GM18870 (cell line): ENCODE measurements around the gene PTGR1.
A peak's percentile ranks its signal among the peaks of the same experiment; 100 is the strongest.
"Not testable (repeated sequence)": the region's sequence is repeated elsewhere in the genome, so short reads cannot be mapped to it uniquely, and the experiment has no call there.

Source experiments
- ATAC-seq: cut with Tn5 transposase; IDR thresholded peaks from one replicate; pipeline ENCODE4 v1.9.1; 2021; ENCODE audit warnings: moderate library complexity; ENCODE audit not compliant: unreplicated experiment

Gene PTGR1

DNA sequence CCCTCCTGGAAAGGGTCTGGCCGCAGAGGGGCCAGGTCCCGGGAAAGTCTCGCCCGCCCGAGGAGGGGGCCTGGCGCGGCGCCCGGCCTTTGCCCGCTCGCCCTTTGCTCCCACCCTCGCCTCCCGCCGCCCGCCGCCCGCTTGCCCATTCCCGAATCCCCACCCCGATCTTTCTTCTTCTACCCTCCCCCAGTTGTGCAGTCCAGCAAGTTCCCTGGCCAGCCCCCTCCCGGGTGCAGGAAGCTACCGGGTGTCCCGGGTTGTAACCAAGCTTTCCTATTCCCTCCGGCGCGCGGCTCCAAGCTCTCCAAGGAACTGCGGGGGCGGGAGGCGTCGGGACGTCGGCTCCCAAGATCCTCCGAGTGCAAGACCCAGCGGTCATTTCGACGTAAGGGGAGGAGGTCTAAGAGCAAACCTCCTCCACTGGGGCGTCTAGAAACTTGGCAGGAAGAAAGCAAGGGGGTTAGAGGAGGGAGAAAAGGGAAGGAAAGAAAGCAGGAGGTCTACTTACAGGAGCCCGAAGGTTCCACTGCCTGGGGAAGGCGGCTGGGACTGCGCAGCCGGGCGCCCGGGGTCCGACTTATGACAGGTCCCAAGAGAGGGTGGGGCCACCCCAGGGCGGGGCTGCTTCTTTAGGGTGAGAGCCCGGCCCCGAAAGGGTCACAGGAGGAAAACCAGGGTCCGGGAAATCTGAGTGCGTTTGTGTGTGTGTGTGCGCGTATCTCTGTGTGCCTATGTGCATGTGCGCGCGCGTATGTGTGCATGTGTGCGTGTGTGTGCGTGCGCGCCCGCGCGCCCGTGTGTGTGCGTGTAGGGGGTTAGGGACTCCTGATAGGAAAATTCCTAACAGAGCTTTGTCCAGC lies at the start of gene PTGR1:
TSS of gene PTGR1 (minus strand) at position 556 of the 863 bp plus-strand sequence. CDS start 2,225 bp downstream, outside the sequence.
- ATAC-seq = no peak

DNA sequence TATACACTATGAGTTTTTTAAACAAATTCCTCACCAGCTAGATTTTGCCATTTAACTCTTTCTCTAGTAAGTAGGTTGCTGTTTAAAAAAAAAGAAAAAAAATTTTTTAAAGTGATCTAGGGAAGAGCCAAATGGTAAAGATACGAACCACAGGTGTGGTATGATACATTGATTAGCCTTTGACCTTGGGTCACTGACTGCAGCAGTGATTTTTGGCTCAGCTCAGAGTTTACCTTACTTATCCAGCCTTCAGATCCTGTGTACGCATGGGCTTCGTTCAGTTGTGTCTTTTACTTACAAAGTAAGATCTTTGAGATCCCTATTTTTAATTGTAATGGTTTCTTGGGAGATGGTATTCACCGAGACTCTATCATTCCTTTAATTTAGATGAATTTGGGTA lies 49.6 kb upstream of the PTGR1 start:
- ATAC-seq = no peak

DNA sequence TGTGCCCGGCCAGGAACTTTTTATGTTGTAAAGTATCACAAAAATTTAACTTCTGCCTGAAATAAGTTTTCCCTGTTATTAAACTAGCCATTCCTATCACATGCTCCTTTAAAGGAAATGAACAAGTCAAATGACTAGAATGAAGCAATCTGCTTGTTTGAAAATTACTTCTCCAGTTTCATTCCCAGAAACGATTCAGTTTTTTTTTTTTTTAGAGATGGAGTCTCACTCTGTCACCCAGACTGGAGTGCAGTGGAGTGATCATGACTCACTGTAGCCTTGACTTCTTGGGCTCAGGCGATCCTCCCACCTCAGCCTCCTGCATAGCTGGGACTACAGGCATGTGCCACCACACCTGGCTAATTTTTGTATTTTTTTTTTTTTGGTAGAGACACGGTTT lies 48.6 kb upstream of the PTGR1 start:
- no peak for ATAC-seq

DNA sequence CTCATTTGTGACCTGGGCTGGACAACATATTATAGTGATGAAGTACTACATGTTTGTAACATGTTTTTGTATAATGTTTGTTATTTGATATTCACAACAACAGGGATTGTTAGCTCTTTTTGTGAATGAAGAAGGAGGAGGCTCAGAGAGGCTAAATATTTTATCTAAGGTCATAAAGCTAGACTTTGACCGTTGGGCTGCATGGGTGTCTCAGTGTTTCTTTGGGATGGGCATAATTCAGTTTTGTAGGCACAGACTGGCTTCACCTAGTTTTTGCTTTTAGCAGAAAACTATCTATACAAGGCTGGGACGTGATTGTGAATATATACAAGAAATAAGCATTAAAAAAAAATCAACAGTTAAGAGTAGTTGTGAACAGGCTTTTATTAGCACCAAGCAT lies 47.0 kb upstream of the PTGR1 start:
- ATAC-seq = no peak

DNA sequence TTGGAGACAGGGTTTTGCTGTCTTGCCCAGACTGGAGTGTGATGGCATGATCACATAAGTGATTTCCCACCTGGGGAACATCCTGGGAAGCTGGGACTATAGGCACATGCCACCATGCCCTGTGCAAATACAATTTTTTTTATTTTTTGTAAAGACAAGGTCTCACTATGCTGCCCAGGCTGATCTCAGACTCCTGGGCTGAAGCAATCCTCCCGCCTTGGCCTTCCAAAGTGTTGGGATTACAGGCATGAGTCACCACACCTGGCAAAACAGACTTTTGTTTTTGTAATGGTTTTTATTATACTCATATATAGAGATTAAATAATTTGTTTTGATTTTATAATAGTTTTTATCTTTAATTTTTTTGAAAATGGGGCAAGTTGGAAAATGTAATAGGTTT lies 46.4 kb upstream of the PTGR1 start:
- ATAC-seq = no peak

DNA sequence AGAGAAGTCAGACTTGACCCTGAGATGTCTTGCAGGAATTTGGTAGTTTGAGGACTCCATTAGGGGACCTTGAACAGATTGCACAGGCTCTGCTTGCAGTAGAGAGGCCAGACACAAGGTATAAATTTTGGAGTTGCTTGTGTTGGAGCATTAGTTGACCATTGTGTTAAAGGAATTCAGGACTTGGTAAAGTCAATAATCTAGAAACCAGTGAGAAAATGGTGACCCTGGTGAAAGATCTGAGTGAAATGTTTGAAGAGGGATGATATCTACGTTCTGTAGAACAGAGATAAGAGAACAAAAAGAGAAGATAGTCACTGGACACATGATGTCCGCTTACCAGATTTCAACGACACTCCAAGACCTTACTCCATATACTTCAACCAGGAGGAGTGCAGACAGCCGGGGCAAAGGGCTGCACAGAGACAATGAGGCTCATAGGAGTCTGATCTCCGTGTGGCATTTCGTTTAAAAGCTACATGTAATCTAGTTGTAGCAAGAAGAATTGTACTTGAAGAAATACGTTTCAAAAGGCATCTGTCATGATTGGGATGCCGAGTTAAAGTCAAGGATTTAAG lies 44.8 kb upstream of the PTGR1 start:
- no peak for ATAC-seq

DNA sequence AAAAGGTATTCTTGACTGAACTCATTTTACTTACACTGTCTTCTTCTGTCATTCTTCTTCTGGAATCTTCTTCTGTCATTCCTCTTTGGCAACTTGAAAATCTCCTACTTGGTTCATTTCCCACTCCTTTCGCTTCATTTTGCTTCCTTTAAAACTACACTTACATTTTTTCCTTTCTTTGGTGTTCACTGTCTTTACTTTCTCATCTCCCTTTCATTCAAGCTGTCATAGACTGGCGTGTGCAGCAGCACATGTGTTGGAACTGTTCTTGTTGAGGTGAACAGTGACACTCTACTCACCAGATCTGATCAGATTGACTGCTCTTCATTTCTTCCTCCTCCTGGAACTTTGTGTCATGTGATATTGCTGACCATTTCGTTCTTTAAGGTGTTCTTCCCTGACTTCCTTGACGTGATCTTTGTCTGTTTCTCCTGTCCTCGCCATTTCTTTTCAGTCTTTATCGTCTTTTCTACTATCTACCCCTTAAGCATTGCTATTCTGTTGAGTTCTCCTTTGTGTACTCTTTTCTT lies 38.0 kb upstream of the PTGR1 start:
- no peak for ATAC-seq

DNA sequence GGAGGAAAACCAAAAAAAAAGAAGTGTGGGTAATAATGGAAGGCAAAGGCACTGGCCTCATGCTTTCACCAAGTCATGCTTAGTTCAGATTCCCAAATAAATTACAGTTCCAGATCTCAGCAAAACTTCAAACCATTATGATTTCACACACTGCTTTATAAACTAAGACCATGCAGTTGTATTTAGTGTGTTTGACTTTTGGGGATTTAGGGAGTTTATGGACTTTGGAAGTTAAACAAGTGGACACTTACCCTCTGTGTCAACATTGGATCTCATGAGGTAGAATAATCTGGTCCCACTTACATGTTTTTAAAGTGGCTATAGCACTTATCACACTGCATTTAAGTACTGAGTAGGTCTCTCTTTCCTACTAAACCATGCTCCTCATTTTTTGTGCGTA lies 35.4 kb upstream of the PTGR1 start:
- no peak for ATAC-seq

DNA sequence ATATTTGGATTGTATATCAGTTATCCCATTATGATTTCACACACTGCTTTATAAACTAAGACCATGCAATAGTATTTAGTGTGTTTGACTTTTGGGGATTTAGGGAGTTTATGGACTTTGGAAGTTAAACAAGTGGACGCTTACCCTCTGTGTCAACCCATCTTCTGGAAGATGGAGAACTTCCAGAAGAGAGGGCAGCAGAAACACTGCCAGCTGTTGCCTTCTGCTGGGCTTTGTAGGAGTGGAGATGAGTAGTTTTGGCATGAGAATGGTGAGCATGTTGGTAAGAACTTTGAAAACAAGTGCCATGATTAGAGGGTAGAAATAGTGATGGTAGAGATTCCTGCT lies 33.9 kb upstream of the PTGR1 start:
- ATAC-seq = no peak

DNA sequence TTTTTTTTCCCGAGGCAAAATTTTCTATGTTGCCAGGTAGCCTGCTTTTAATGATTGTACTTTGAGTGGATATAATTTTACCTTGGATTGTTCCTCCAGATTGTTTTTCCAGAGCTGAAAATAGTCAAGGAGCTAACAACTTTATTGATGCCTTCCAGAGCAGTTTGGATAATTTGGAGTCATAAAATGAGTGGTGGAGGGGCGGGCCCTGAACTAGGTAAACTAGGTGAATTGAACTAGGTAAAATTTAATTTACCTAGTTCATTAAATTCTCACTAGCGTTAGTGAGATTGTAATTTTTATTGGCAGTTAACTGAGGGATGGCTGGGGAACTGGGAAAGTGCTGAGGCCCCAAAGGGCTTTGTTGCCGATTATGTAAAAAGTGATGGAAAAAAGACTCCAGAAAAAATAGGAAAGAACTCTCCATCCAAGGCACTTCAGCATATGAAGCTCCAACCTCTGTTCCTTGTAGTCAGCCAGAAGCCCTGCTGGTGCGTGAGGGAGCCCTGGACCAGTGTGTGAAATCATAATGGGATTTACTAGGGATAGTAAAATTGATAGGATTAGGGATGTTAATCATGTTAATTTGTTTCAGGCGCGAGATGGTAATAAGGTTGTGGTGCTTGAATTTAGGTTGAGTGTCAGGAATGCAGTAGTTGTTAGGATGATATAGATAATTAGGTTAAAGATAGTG lies 33.4 kb upstream of the PTGR1 start:
- no peak for ATAC-seq

DNA sequence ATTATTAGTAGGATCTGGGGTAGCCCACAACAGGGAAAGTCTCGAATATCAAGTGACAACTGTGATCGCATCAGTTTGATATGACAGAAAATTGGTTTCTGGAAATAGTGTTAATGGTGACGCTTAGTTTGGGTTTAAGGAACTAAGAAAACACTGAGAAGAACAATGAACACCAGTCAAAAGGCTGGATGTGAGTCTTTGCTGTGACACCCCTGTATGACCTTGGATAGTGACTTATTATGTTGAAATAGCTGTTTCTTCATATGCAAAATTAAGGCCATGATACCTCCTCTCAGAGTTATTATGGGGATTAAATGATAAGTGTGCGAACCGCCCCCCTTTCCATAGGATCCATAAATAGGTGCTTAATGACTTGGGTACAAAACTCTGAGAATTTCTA lies 32.6 kb upstream of the PTGR1 start:
- no peak for ATAC-seq

DNA sequence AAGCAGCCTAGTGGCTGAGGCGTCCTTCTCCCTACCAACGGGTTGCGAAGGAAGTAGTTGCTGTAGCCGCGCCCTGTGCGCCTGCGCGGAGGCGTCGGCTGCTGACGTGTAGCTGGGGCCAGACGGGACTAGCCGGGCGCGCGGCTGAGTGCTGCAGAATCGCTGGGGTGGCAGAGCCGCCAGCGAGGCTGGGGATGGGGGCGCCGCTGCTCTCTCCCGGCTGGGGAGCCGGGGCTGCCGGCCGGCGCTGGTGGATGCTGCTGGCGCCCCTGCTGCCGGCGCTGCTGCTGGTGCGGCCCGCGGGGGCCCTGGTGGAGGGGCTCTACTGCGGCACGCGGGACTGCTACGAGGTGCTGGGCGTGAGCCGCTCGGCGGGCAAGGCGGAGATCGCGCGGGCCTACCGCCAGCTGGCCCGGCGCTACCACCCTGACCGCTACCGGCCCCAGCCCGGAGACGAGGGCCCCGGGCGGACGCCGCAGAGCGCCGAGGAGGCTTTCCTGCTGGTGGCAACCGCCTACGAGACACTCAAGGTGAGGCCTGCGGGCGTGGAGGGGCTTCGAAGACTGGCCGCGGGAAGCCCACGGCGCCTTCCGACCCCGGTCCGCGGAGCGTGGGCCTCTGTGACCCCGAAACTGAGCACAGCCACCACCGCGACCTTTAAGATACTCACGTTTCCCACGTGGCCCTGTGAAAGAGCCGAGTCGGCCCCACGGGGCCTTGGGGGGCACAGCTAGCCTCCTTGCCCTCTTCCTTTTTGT lies 31.9 kb upstream of the PTGR1 start, which contains the start of gene DNAJC25:
TSS of gene DNAJC25 (plus strand) at position 121 of the 758 bp plus-strand sequence. CDS start at position 195, 74 bp downstream.
- ATAC-seq = peak; percentile 96

DNA sequence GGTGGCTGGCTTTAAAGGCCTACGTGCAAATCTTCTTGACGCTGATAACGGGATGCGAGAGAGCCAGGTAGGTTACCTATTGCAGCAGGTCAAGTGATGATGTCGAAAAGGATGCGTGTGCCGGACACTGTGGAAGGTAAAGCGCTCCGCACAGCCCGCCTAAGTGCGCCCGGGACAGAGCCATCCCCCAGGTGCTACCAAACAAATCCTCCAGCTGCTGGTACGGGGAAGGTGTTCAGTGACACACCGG lies 31.4 kb upstream of the PTGR1 start:
- ATAC-seq = no peak

DNA sequence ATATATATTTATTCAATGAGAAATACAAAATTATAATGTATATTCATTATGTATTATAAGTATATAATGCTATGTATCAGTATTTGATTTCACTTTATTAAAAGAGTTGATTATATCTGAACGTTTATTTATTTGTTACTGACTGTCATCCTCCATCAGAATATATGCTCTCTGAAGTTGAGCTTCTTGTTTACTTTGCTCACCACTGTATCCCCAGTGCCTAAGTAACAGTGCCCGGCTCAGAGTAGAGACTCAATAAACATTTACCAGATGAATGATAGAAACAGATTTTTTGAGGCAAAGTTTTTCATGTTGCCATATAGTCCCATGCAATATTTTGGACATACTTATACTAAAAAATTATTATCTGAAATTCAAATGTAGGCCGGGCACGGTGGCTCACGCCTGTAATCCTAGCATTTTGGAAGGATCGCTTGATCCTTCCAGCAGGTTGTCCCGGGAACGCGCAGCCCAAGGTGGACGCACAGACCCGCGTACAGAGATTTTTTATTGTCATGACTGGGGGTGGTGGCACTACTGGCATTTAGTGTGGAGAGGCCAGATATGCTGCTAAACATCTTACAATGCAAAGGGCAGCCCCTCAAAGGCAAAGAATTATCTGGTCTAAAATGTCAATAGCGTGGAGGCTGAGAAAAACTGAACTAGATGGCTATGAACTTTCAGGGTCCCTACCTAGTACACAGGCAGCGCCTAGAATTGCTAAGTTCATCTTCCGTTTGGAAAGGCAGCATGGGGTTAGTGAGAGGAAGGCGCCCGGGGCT lies 30.9 kb upstream of the PTGR1 start:
- ATAC-seq = peak; percentile 21

DNA sequence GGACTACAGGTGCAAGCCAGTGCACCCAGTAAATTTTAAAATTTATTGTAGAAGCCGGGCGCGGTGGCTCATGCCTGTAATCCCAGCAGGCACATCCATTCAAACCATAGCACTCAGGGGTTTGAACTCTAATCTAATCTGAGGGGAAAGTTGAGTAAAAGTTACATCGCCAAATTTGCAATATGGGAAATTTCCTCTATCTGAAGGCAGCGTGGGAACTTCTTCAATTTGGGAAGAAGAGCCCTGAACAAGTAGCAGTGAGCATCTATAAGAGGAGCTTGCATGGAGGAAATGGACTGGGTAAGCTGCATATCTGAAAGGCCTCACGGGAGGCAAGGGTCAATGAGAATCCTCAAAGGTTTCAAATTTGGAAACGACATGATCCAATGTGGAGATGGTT lies 29.0 kb upstream of the PTGR1 start:
- ATAC-seq = no peak

DNA sequence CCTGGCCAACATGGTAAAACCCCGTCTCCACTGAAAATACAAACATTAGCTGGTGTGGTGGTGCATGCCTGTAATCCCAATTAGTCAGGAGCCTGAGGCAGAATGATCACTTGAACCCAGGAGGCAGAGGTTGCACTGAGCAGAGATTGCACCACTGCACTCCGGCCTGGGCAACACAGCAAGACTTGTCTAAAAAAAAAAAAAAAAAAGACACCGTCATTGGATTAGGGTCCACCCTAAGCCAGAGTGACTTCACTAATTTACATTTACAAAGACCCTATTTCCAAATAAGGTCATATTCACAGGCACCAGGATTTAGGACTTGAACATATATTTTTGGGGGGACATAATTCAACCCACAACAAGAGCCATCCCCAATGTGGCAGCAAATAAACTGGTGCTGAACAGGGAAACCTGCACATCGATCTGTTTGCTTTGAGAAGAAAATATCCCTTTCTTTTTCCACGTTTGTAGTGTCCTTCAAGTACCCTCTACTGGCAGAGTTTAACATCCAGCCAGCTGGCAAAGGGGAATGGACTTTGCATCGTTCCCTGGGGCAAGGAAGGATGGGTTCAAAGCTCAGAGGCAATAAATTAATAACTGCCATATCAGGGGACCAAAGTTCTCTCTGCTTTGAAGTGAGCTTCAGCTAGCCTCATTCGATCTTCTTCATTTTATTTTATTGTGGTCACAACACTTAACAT lies 28.0 kb upstream of the PTGR1 start:
- no peak for ATAC-seq

DNA sequence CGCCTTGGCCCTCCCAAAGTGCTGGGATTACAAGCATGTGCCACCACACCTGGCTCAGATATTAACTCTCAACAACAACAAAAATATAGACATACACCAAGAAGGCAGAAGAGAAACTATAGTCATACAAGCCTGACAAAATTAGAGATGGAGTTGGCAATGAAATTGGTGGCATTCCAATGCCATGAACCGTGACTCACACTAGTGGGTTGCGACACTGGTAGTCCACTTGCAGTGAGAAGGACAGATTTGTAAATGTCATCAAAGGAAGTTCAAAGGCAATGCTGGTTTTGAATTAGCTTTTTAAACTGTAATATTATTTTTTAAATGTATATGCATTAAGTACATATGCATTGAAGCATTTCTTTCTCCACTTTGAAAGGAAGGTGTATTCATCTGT lies 23.2 kb upstream of the PTGR1 start:
- ATAC-seq = no peak

DNA sequence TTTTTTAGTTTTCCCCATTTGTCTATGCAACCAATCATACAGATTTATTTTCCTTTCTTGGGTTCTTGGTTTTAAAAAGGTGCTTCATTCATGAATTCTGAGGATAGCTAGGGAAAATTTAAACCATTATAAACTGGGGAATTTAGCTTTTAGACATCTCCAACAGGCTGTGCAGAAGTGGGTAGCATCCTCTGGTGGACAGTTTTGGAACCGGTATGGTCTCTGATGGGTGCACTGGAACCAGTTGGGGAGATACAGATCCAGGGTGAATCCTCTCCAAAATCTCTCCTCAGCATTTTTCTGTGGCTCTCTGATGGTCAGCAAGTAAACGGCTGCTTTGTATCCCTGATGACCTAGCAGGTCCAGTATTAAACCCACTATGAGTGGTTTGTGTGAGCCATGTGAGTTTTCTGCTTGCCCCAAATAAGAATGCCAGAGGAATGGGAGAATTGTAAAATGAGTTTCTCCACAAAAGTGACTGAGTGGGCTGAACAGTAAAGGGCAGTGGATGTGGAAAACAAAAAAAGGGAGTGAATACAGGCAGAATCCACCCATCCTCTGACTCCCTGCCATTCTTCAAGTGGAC lies 22.5 kb upstream of the PTGR1 start:
- no peak for ATAC-seq

DNA sequence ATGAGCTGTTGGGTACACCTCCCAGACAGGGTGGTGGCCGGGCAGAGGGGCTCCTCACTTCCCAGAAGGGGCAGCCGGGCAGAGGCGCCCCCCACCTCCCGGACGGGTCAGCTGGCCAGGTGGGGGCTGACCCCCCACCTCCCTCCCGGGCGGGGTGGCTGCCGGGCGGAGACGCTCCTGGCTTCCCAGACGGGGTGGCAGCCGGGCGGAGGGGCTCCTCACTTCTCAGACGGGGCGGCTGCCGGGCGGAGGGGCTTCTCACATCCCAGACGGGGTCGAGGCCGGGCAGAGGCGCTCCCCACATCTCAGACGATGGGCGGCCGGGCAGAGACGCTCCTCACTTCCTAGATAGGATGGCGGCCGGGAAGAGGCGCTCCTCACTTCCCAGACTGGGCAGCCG lies 17.9 kb upstream of the PTGR1 start:
- ATAC-seq = not testable (repeated sequence)

DNA sequence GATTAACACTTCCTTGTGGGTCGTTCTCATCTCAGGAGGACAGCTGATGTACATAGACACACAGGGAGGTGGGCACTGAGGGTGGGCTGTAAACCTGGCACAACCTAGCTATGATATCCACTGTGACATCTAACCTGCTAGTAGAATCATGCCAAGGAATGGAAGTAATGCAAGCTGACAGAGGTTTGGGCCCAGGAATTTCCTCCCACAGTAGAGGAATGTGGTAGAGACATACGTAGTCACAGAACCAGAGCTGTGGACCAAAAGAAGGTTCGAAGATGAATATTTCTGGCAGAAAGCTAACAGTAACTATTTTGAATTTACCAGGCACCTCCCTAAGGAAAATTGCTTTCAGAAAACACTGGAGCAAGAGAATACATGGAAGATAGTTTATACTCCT lies 16.5 kb upstream of the PTGR1 start:
- ATAC-seq = no peak
